Stimulated activated CD4-positive, alpha-beta T cell treated with anti-CD3 and anti-CD28 coated beads, Interleukin-2, amount 100 ng/mL, for 48 hours (primary cell): ENCODE data around the gene GFRA1.
"Not testable (repeated sequence)": the region's sequence is repeated elsewhere in the genome, so short reads cannot be mapped to it uniquely, and the experiment has no call there.

Experiments used
- DNase-seq, 2 donors: peaks; one replicate each; pipeline ENCODE4 v3.0.0-alpha.2; 2020

Gene GFRA1

GRCh38 chr10:116055917-116056252 is 217.1 kb downstream of the GFRA1 start:
- no peak for DNase-seq

DNA sequence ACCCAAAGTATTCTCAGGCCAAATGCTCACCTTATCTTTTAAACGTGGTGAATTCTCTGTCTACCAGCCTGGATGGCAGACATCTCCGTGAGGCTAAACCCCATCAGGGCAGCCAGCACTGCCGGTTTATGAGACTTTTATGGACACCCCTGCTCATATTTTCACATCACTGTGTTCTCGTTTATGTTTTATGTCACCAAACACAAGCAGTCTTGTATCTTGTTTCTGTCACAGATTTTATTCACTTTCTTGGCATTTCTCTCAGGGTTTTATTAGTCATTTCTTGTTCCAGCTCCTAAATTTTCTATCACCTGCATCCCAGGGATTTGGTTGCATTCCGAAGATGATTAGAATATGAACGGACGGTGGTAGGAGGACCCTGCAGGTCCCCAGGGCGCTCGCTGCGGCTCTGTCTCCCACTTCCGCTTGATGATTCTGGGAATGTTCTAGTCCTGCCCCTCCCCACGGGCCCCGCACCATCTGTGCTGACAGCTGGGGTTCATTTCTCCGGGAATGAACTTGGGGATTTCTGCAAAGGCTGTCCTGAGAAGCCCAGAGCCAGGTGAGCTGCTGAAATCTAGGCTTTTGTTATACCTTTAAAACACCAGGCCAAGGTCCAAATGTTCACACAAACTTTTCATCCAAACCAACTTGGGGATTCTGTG is 217.6 kb downstream of the GFRA1 start:
- DNase-seq: no peak

GRCh38 chr10:116053910-116054309 is 219.1 kb downstream of the GFRA1 start:
- no peak for DNase-seq

- DNase-seq: not testable (repeated sequence)
These were observed 219.8 kb downstream of the GFRA1 start for GRCh38 chr10:116053009-116053730.

DNA sequence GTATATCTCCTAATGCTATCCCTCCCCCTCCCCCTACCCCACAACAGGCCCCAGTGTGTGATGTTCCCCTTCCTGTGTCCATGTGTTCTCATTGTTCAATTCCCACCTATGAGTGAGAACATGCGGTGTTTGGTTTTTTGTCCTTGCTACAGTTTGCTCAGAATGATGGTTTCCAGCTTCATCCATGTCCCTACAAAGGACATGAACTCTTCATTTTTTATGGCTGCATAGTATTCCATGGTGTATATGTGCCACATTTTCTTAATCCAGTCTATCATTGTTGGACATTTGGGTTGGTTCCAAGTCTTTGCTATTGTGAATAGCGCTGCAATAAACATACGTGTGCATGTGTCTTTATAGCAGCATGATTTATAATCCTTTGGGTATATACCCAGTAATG is 220.5 kb downstream of the GFRA1 start:
- DNase-seq: not testable (repeated sequence)

GRCh38 chr10:116049974-116050304 is 223.1 kb downstream of the GFRA1 start:
- no peak for DNase-seq

DNA sequence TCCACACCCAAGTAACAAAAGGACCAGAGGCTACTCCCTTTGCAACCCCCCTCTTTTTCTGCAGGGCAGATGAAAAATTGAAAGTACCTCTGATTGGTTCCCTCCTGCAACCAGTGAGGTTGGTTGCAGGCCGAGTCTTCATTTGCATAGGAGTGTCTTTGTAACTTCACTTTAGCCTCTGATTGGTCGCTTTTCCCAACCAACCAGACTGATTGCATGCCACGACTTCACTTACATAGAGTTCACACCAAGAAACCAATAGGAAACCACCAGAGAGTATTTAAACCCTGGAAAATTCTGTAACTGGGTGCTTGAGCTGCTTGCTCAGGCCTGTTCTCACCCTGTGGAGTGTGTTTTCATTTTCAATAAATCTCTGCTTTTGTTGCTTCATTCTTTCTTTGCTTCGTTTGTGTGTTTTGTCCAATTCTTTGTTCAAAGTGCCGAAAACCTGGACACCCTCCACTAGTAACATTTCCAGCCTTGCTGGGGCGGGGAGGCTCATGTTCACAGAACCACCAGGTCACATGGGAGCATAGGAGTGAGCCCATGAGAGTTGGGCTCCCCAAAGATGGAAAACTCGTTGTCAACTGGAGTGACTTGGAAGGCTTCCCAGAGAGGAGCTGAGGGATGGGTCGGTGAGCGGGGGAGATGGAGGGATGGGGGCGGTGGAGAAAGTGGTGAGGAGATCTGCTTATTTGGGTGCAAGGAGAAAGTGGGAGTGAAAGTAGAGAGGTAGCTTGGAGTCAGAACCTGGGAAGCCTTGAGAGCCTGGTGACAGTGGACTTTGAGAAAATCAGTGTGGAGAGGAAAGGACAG is 223.6 kb downstream of the GFRA1 start:
- no peak for DNase-seq

DNA sequence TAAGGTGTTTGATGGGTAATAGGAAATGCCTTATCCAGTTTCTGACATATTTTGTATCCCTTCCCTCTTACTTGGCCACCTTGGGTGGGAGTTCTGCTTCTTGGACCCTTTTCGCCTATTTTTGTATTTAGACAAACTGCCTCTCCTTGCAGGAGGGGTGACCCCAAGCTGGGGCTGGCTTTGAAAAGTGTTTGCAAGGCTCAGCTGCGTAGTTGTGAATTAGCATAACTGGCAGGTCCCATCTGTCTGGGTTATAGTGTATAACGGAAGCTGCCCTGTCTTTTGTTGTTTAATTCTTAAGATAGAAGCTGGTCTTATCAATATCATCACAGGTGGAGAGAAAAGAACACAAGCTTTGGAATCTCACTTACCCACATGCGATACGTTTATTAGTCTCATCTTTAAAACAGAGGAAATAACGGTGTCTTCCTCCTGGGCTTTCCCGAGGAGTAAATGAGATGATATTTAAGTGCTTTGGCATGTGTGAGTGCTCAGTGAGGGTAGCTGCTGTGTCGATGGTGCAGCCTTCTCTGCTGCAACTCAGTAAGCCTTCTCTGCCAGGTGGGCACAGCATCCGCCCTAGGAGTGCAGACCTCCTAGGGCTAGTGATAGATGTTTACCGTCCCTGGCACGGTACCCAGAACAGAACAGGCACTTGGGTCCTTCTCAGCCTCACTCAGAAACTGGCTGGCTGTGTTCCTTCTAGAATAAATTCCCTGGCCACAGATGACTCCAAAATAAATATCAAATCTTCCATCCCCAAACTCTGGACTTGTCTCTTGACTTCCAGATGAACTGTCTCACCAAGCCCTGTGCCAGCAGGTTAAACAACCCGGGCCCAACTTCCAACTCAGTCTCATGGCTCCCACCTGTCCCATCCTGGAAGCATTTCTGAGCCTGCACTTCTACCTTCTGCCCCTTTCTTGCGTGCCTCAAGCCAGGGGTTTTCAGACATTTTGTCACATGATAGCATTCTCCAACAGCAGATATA is 227.3 kb downstream of the GFRA1 start:
- DNase-seq: no peak

GRCh38 chr10:116044801-116045248 is 228.2 kb downstream of the GFRA1 start:
- no peak for DNase-seq

DNA sequence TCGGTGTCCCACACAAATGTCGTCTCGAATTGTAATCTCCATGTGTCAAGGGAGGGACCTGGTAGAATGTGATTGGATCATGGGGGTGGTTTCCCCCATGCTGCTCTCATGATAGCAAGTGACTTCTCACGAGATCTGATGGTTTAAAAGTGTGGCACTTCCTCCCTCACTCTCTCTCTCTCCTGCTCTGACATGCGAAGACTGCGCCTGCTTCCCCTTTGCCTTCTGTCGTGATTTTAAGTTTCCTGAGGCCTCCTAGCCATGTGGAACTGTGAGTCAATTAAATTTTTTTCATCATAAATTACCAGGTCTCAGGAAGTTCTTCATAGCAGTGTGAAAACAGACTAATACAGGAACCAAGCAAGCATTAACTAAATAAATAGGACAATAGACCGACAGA is 229.1 kb downstream of the GFRA1 start:
- DNase-seq: no peak

DNA sequence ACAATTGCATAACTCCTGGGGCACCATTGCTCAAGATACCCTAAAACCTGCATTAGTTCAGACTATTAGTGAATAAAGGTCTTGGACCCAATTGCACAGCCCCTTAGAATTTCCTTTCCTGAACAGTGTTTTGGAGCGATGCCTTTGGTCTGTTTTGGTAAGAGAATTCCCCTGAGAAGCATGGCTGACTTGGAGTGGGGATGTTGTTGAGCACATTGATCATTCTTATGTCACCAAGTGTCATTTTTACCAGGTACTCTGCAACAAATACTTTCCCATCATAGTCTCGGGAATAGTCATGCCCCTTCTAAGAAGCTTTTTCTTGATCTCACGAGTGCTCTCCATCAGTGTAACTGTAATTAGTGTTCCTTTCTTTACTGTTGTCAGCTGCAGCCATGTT is 229.7 kb downstream of the GFRA1 start:
- no peak for DNase-seq

GRCh38 chr10:116041948-116042347 is 231.1 kb downstream of the GFRA1 start:
- DNase-seq: no peak

GRCh38 chr10:116039612-116040011 is 233.4 kb downstream of the GFRA1 start:
- no peak for DNase-seq

- DNase-seq: no peak
These were observed 234.7 kb downstream of the GFRA1 start for GRCh38 chr10:116038259-116038658.

GRCh38 chr10:116035406-116035805 is 237.6 kb downstream of the GFRA1 start:
- not testable (repeated sequence) for DNase-seq

GRCh38 chr10:116030576-116030975 is 242.4 kb downstream of the GFRA1 start:
- DNase-seq: no peak

DNA sequence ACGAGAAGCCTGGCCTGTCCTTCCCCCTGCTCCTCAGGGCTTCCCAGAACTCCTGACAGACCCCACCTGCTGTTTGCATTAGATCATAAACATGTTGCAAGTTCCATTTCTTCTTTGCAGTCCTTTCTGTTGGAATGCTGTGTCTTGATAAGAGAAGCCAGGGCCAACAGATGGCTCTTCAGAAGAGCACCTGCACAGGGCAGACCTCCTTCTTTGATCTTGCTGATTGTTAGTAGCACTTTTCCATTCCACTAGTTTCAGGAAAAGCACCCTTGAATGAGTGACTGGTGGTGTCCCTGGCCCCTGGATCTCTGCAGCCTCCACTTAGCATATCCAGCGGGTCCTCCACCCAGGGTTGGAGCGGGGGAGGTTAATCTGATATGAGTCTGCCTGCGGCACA is 243.2 kb downstream of the GFRA1 start:
- DNase-seq: no peak

- DNase-seq: no peak
These were observed 245.7 kb downstream of the GFRA1 start for GRCh38 chr10:116027355-116027754.

- DNase-seq: no peak
These were observed 246.3 kb downstream of the GFRA1 start for GRCh38 chr10:116026725-116027124.

GRCh38 chr10:116026315-116026714 is 246.7 kb downstream of the GFRA1 start:
- no peak for DNase-seq

DNA sequence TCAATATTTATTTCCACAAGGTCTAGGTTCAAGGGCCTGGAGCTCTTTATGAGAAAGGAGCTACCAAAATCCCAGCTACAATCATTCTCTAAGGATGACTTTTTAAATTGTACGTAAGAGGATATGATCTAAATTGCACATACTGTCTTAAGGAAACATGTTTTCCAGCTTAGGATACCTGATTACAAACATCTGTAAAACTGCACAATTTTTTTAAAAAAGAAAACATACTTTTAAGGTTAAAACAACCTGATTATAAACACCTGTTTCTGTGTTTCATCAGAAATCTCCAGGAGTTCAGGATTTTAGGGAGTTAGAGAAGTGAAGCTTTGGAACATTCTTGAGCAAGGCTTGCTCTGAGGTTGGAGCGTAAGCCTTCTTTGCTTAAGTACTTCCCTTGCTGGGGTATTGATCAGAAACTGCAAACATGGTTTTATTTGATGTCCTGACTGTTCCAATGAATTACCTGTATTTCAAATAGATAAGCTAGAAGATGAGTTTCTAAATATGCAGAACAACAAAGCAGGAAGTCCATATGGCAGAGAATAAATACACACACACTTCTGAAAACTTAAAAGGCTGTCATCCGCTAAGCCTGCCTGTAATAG is 248.6 kb downstream of the GFRA1 start:
- no peak for DNase-seq

DNA sequence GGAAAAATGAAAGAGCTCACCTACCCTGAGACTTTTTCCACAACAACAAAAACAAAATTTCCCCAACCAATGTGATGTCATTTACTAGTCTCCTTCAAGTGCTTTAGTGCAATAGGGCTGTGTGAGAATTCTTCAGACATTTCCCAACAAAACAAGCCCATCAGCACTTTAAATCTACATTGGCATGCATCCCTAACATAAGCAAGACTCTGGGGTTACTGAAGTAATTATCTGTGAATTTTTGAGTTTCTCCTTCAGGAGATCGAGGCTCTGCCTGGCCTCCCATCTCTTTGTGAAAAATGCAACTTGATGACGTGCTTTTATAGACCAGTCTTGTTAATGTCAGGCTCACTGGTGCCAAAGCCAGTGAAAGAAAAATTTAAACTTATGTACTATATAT is 255.6 kb downstream of the GFRA1 start:
- no peak for DNase-seq
